ENCODE measurements around the gene SDCCAG8.

DNA sequence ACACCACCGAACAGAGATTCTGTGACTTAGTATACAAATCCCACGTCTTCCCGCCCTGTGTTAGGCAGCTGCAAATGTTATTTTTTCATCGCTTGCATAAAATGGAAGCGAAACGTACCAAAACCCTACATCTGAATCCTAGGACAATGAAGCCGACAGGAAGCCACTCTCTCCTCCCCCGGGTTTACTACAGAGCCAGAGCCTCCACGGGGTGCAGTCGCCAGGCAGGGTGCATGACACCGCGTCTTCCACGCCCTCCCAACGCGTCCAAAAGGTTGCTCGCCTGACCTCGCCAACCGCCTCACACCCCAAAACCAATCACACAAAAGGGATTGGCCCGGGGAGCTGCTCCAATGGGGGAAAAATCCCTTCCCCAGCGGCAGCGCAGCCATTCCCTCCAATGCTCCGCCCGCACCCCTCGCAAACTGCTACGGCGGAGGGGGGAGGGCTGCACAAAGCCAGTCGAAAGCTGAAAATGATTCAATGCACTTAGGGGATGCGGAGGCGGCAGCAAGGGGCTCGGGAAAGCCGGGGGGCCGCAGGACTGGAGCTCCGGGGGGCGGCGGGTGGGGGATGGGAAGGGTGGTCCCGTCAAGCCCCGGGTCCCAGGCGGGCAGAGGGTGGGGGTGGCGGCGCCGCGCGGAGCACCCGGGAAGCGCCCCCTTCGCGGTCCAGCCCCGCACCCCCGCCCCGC is 1.5 kb upstream of the SDCCAG8 start:
- peak in 2 of 4 donors; percentile 29 to 30 for TF ChIP-seq POLR2A (IDR thresholded peaks at IDR 0.05)
- TF ChIP-seq, protein P1, sequence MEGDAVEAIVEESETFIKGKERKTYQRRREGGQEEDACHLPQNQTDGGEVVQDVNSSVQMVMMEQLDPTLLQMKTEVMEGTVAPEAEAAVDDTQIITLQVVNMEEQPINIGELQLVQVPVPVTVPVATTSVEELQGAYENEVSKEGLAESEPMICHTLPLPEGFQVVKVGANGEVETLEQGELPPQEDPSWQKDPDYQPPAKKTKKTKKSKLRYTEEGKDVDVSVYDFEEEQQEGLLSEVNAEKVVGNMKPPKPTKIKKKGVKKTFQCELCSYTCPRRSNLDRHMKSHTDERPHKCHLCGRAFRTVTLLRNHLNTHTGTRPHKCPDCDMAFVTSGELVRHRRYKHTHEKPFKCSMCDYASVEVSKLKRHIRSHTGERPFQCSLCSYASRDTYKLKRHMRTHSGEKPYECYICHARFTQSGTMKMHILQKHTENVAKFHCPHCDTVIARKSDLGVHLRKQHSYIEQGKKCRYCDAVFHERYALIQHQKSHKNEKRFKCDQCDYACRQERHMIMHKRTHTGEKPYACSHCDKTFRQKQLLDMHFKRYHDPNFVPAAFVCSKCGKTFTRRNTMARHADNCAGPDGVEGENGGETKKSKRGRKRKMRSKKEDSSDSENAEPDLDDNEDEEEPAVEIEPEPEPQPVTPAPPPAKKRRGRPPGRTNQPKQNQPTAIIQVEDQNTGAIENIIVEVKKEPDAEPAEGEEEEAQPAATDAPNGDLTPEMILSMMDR (IDR thresholded peaks at IDR 0.05): no peak

Measured in esophagus squamous epithelium (tissue), 4 donors.